Measurements from ENCODE around the gene PLEKHA7.
"Not testable (repeated sequence)": the region's sequence is repeated elsewhere in the genome, so short reads cannot be mapped to it uniquely, and the experiment has no call there.

- TF ChIP-seq, protein P1, sequence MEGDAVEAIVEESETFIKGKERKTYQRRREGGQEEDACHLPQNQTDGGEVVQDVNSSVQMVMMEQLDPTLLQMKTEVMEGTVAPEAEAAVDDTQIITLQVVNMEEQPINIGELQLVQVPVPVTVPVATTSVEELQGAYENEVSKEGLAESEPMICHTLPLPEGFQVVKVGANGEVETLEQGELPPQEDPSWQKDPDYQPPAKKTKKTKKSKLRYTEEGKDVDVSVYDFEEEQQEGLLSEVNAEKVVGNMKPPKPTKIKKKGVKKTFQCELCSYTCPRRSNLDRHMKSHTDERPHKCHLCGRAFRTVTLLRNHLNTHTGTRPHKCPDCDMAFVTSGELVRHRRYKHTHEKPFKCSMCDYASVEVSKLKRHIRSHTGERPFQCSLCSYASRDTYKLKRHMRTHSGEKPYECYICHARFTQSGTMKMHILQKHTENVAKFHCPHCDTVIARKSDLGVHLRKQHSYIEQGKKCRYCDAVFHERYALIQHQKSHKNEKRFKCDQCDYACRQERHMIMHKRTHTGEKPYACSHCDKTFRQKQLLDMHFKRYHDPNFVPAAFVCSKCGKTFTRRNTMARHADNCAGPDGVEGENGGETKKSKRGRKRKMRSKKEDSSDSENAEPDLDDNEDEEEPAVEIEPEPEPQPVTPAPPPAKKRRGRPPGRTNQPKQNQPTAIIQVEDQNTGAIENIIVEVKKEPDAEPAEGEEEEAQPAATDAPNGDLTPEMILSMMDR (CRISPR knock-in tag; IDR thresholded peaks at IDR 0.05), result not testable (repeated sequence)
- not testable (repeated sequence) for TF ChIP-seq NR3C1 (CRISPR knock-in tag; IDR thresholded peaks at IDR 0.05); SP5 (CRISPR knock-in tag; IDR thresholded peaks at IDR 0.05; ENCODE audit: borderline replicate concordance, low read depth); BHLHE40 (IDR thresholded peaks at IDR 0.05; ENCODE audit: low read length); EP300 (IDR thresholded peaks at IDR 0.05; ENCODE audit: low read depth in 2 of 2, low read length in 2 of 2); EP300 (CRISPR knock-in tag; IDR thresholded peaks at IDR 0.05; ENCODE audit: borderline replicate concordance); ZBTB44 (CRISPR knock-in tag; IDR thresholded peaks at IDR 0.05); PRPF4 (IDR thresholded peaks at IDR 0.05; ENCODE audit: low read depth, low read length, poor library complexity, severe bottlenecking); EZH2 (conservative IDR thresholded peaks at IDR 0.05; ENCODE audit: low read depth, low read length); HDAC6 (IDR thresholded peaks at IDR 0.05; ENCODE audit: low read depth, low read length); THAP7 (CRISPR knock-in tag; IDR thresholded peaks at IDR 0.05); EEA1 (CRISPR knock-in tag; IDR thresholded peaks at IDR 0.05; ENCODE audit: borderline replicate concordance); NR2F2 (IDR thresholded peaks at IDR 0.05; ENCODE audit: borderline replicate concordance, low read depth); POLR2A (IDR thresholded peaks at IDR 0.05; ENCODE audit: insufficient read depth in 1 of 2, low read depth in 2 of 2, low read length in 2 of 2)
- TF ChIP-seq, protein P2, sequence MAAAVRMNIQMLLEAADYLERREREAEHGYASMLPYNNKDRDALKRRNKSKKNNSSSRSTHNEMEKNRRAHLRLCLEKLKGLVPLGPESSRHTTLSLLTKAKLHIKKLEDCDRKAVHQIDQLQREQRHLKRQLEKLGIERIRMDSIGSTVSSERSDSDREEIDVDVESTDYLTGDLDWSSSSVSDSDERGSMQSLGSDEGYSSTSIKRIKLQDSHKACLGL (CRISPR knock-in tag; IDR thresholded peaks at IDR 0.05), result not testable (repeated sequence)
Observed at GRCh38 chr11:17034027-17034426, 19.8 kb upstream of the PLEKHA7 start.
